ENCODE data around the gene EFNB3. TPM values are rescaled to one million over a fixed set of nuclear protein-coding genes. Genes with fewer than 3 reads are reported as not detected.

Gene EFNB3
- total RNA-seq, 1 experiment from 2014 or later = 5.6 TPM

Other genes with a start within 250 kb of the EFNB3 start
- gene ZBTB4, start 225.6 kb upstream of the EFNB3 start, total RNA-seq (2014; rRNA removed; shearing (Covaris generic)) = 4.5 and 7.5 TPM in 2 replicates
- not detected in 2 replicates for gene SLC35G6, start 223.8 kb upstream of the EFNB3 start, total RNA-seq (2014; rRNA removed; shearing (Covaris generic))
- 9.9 and 11.3 TPM in 2 replicates for gene POLR2A, start 220.8 kb upstream of the EFNB3 start, total RNA-seq (2014; rRNA removed; shearing (Covaris generic))
- gene TNFSF12, start 156.1 kb upstream of the EFNB3 start, total RNA-seq (2014; rRNA removed; shearing (Covaris generic)) = 2.4 TPM in 1 of 2 replicates, not detected in the other
- gene TNFSF13, start 146.5 kb upstream of the EFNB3 start, total RNA-seq (2014; rRNA removed; shearing (Covaris generic)) = 0.43 TPM in 1 of 2 replicates, not detected in the other
- gene SENP3, start 143.3 kb upstream of the EFNB3 start, total RNA-seq (2014; rRNA removed; shearing (Covaris generic)) = 59.5 and 61.3 TPM in 2 replicates
- 19.9 and 21.6 TPM in 2 replicates for gene CD68, start 125.6 kb upstream of the EFNB3 start, total RNA-seq (2014; rRNA removed; shearing (Covaris generic))
- gene MPDU1, start 121.3 kb upstream of the EFNB3 start, total RNA-seq (2014; rRNA removed; shearing (Covaris generic)) = 146 and 193 TPM in 2 replicates
- gene SOX15, start 115.1 kb upstream of the EFNB3 start, total RNA-seq (2014; rRNA removed; shearing (Covaris generic)) = not detected in 2 replicates
- 11.4 and 16.5 TPM in 2 replicates for gene FXR2, start 90.3 kb upstream of the EFNB3 start, total RNA-seq (2014; rRNA removed; shearing (Covaris generic))
- 39.6 and 45.6 TPM in 2 replicates for gene SAT2, start 77.4 kb upstream of the EFNB3 start, total RNA-seq (2014; rRNA removed; shearing (Covaris generic))
- not detected in 2 replicates for gene SHBG, start 75.1 kb upstream of the EFNB3 start, total RNA-seq (2014; rRNA removed; shearing (Covaris generic))
- gene ATP1B2, start 54.3 kb upstream of the EFNB3 start, total RNA-seq (2014; rRNA removed; shearing (Covaris generic)) = not detected in 2 replicates
- gene TP53, start 17.7 kb upstream of the EFNB3 start, total RNA-seq (2014; rRNA removed; shearing (Covaris generic)) = 35.9 and 43.7 TPM in 2 replicates
- 9.9 and 15.8 TPM in 2 replicates for gene WRAP53, start 16.7 kb upstream of the EFNB3 start, total RNA-seq (2014; rRNA removed; shearing (Covaris generic))
- gene DNAH2, start 12.5 kb downstream of the EFNB3 start, total RNA-seq (2014; rRNA removed; shearing (Covaris generic)) = 0.10 and 0.12 TPM in 2 replicates
- 0.21 and 4.1 TPM in 2 replicates for gene KDM6B, start 129.0 kb downstream of the EFNB3 start, total RNA-seq (2014; rRNA removed; shearing (Covaris generic))
- not detected in 2 replicates for gene TMEM88, start 149.9 kb downstream of the EFNB3 start, total RNA-seq (2014; rRNA removed; shearing (Covaris generic))
- 70.3 and 104 TPM in 2 replicates for gene NAA38, start 152.4 kb downstream of the EFNB3 start, total RNA-seq (2014; rRNA removed; shearing (Covaris generic))
- gene CYB5D1, start 152.8 kb downstream of the EFNB3 start, total RNA-seq (2014; rRNA removed; shearing (Covaris generic)) = 4.0 and 7.5 TPM in 2 replicates
- 26.5 and 35.0 TPM in 2 replicates for gene CHD3, start 183.6 kb downstream of the EFNB3 start, total RNA-seq (2014; rRNA removed; shearing (Covaris generic))
- gene RNF227, start 211.1 kb downstream of the EFNB3 start, total RNA-seq (2014; rRNA removed; shearing (Covaris generic)) = 1.1 and 3.6 TPM in 2 replicates
- gene KCNAB3, start 224.7 kb downstream of the EFNB3 start, total RNA-seq (2014; rRNA removed; shearing (Covaris generic)) = 0.21 TPM in 1 of 2 replicates, not detected in the other
- gene TRAPPC1, start 226.7 kb downstream of the EFNB3 start, total RNA-seq (2014; rRNA removed; shearing (Covaris generic)) = 22.8 and 33.4 TPM in 2 replicates
- 6.2 and 9.1 TPM in 2 replicates for gene CNTROB, start 227.0 kb downstream of the EFNB3 start, total RNA-seq (2014; rRNA removed; shearing (Covaris generic))